Keratinocyte (primary cell): Measurements from ENCODE around the gene KIR2DL1. TPM values are rescaled to one million over a fixed set of nuclear protein-coding genes. Genes with fewer than 3 reads are reported as not detected.
"Not testable (repeated sequence)": the region's sequence is repeated elsewhere in the genome, so short reads cannot be mapped to it uniquely, and the experiment has no call there.

Source experiments
- DNase-seq: peaks from one replicate; pipeline ENCODE4 v3.0.0-alpha.2; 2011; ENCODE audit warnings: low read depth, missing footprints, low spot score
- FAIRE-seq: peaks from 2 replicates; lab custom pipeline; 2011; peaks lifted over from hg19 to GRCh38; lab: Jason Lieb, UNC
- H2AFZ ChIP-seq: 2 replicates; pipeline ENCODE4 v1.6.0; 2012; ENCODE audit warnings: low read length, control low read depth, inconsistent platforms; ENCODE audit not compliant: control insufficient read depth
- H3K27ac ChIP-seq: 2 replicates; pipeline ENCODE4 v1.5.1; 2011; ENCODE audit warnings: low read length; ENCODE audit not compliant: control insufficient read depth, insufficient read depth
- H3K27me3 ChIP-seq: 3 replicates; pipeline ENCODE4 v1.6.0; 2011; ENCODE audit warnings: low read length; ENCODE audit not compliant: control insufficient read depth, insufficient read depth; ENCODE audit errors: extremely low read depth
- H3K36me3 ChIP-seq, 2 experiments: 2 replicates in 1 of 2; 3 replicates in 1 of 2; pipeline ENCODE4 v1.5.1; 2011; ENCODE audit warnings: low read length in 2 of 2, mild to moderate bottlenecking in 1 of 2; ENCODE audit not compliant: control insufficient read depth in 2 of 2, insufficient read depth in 2 of 2; ENCODE audit errors: extremely low read depth in 1 of 2
- H3K4me1 ChIP-seq: 3 replicates; pipeline ENCODE4 v1.5.1; 2011; ENCODE audit warnings: low read length; ENCODE audit not compliant: control insufficient read depth, insufficient read depth; ENCODE audit errors: extremely low read depth
- H3K4me2 ChIP-seq: 3 replicates; pipeline ENCODE4 v1.6.0; 2011; ENCODE audit warnings: low read depth, low read length; ENCODE audit not compliant: control insufficient read depth, insufficient read depth; ENCODE audit errors: extremely low read depth
- H3K4me3 ChIP-seq, 3 experiments: fragments of 200-600 bp in 1 of 3; sonication (generic) in 1 of 3; 2 replicates in 2 of 3; 3 replicates in 1 of 3; pipeline ENCODE4 v1.5.1; 2011 to 2016; ENCODE audit warnings: low read length in 3 of 3, mild to moderate bottlenecking in 3 of 3, control low read depth in 2 of 3, inconsistent platforms in 1 of 3, low read depth in 1 of 3, mixed read lengths in 1 of 3, mixed run types in 1 of 3, moderate library complexity in 1 of 3; ENCODE audit not compliant: control insufficient read depth in 2 of 3, insufficient read depth in 2 of 3; ENCODE audit errors: extremely low read depth in 1 of 3
- H3K79me2 ChIP-seq: 2 replicates; pipeline ENCODE4 v1.6.0; 2012; ENCODE audit warnings: low read length; ENCODE audit not compliant: control insufficient read depth, insufficient read depth
- H3K9ac ChIP-seq: 3 replicates; pipeline ENCODE4 v1.6.0; 2011; ENCODE audit warnings: low read length; ENCODE audit not compliant: control insufficient read depth, insufficient read depth; ENCODE audit errors: extremely low read depth
- H3K9me1 ChIP-seq: 3 replicates; pipeline ENCODE4 v1.6.0; 2011; ENCODE audit warnings: low read length; ENCODE audit not compliant: control insufficient read depth, insufficient read depth; ENCODE audit errors: extremely low read depth
- H3K9me3 ChIP-seq: 2 replicates; pipeline ENCODE4 v1.5.1; 2012; ENCODE audit warnings: low read depth, low read length; ENCODE audit not compliant: control insufficient read depth
- H4K20me1 ChIP-seq: 3 replicates; pipeline ENCODE4 v1.6.0; 2011; ENCODE audit warnings: low read length; ENCODE audit not compliant: control insufficient read depth, insufficient read depth; ENCODE audit errors: extremely low read depth
- dilution Hi-C: fragments of 300-500 bp; cut with MboI; formaldehyde crosslinking; loops from one replicate; pipeline ENCODE4 v1.7.0; 2020; ENCODE audit warnings: low sequenced_read_pairs; ENCODE audit not compliant: extremely low pct_ligation_motif_present
- polyA plus RNA-seq, 5 experiments: library from polyadenylated mRNA; depleted of rRNA in 3 of 5; stranded (reverse) in 3 of 5; stranded (forward) in 1 of 5; unstranded in 1 of 5; fragments of >200 nt; gene quantifications; 1 replicate in 1 of 5; 2 replicates in 3 of 5; 3 replicates in 1 of 5; pipeline versions ENCODE4 v1.2.1 to v1.2.3, GENCODE V29; 2011 to 2012; ENCODE audit warnings: missing spikeins in 2 of 5, low read depth in 1 of 5, low replicate concordance in 1 of 5

KIR2DL1 gene
- polyA plus RNA-seq, 1 donor (not counting 4 experiments of a cell fraction or from before 2014, with no cell fraction given) = not detected

DNA sequence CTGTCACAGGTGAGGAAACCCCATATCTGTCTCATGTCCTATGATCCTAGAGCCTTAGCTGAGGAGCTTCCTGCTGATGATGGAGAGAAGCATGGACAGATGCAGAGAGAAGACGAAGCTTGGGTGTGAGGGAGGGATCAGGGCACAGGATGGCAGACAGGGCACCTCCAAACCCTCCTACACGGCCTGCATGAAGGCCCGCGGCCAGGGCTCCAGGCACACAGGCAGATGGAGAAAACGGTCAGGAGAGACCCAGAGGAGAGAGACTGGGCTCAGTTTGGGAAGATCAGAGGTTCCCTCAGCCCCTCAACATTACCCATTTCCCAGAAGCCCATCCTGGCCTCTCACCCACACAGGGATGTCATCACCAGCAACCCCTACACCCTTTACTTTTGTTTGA is 25.5 kb upstream of the KIR2DL1 start:
- H3K27ac ChIP-seq, H3K4me1 ChIP-seq, H3K4me2 ChIP-seq, DNase-seq, H3K9me1 ChIP-seq, dilution Hi-C loops, H4K20me1 ChIP-seq, H3K4me3 ChIP-seq, H3K36me3 ChIP-seq, FAIRE-seq, H3K9ac ChIP-seq, H3K79me2 ChIP-seq, H3K9me3 ChIP-seq, H2AFZ ChIP-seq, H3K27me3 ChIP-seq: not testable (repeated sequence)

DNA sequence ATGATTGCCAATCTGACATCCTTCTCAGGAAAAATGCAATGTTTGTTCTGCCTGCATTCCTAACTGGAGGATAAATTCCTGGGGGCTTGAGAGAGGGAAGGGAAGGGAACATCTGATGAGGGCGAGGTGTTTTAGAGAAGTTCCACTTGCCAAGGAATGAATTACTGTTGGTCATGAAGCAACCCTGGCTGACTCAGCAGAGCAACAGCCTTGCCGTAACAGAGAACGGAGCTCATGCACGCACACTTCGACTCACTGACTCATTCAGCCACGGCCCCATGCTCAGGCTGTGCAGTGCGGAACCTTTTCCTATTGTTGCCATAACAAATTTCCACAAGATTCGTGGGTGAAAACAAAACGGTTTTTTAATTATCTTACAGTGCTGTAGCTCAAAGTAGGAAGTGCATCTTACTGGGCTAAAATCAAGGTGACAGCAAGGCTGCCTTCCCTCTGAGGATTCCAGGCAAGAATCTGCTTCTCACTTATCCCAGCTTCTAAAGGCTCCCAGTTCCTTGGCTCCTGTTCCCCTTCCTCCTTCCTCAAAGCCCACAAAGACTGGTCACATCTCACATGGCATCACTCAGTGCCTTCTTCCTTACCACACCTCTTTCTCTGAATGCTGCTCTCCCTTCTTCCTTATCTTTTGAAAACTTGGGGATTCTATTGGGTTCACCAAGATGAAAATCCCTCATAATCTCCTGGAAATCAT is 21.8 kb upstream of the KIR2DL1 start:
- H3K27me3 ChIP-seq, dilution Hi-C loops, H3K4me1 ChIP-seq, FAIRE-seq, DNase-seq, H3K27ac ChIP-seq, H4K20me1 ChIP-seq, H3K36me3 ChIP-seq, H3K9ac ChIP-seq, H3K9me1 ChIP-seq, H3K4me2 ChIP-seq, H3K4me3 ChIP-seq, H3K79me2 ChIP-seq, H3K9me3 ChIP-seq, H2AFZ ChIP-seq: not testable (repeated sequence)

DNA sequence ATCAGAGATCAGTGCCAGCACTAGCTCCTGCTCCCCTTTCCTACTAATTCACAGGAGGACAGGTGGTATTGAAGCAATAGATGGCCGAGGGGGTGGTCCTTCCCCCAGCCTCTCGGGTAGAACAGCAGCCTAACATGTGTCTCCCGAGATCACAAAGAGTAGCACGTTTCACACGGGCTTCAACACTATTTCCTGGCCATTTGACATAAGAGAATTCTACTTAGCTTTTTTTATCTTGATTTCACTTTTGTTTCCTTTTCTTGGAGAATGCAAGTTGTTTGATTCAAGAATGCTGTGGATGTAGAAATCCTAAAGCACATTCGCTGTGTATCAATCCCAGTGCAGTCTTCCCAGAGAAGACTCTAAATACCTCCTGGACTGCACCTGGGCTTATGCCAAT is 19.3 kb upstream of the KIR2DL1 start:
- H3K4me1 ChIP-seq, H2AFZ ChIP-seq, H3K9me1 ChIP-seq, H3K27ac ChIP-seq, FAIRE-seq, H3K79me2 ChIP-seq, H3K4me2 ChIP-seq, H4K20me1 ChIP-seq, H3K9me3 ChIP-seq, H3K9ac ChIP-seq, H3K36me3 ChIP-seq, H3K27me3 ChIP-seq, DNase-seq, dilution Hi-C loops, H3K4me3 ChIP-seq: not testable (repeated sequence)

DNA sequence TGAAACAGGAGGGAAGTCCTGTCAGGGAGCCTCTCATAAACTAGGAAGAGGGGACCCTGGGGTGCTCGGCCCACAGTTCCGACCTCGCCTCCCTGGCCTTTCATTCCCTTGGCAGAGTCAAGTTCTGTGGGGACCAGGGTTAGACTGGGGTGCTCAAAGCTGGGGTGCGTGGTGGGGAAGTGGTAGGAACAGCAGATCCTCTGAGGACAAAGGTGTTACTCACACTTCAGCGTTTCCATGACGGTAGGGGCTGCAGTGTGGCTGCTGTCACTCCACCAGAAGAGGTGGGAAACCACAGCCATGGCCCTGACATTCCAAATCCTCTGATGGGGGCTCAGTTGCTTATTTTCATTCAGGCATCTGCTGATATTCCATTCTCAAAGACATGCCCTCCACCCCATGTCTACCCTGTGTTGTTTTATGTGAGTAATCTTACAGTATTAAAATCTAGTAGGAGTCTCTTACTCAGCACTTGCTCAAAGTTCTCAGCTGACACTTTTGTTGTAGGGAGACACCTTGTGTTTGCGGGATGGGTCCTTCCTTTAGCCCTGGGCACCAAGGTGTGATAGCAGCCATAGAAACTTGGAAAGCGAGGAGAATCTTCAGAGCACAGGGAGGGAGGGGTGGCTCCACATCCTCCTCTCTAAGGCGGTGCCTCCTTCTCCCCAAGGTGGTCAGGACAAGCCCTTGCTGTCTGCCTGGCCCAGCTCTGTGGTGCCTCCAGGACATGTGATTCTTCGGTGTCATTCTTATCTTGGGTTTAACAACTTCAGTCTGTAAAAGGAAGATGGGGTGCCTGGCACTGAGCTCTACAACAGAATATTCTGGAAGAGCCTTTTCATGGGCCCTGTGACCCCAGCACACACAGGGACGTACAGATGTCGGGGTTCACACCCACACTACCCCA is 13.1 kb upstream of the KIR2DL1 start:
- H3K4me3 ChIP-seq, H3K9ac ChIP-seq, H2AFZ ChIP-seq, H3K36me3 ChIP-seq, DNase-seq, H3K4me1 ChIP-seq, H3K9me3 ChIP-seq, H3K27me3 ChIP-seq, H4K20me1 ChIP-seq, H3K27ac ChIP-seq, H3K9me1 ChIP-seq, H3K79me2 ChIP-seq, H3K4me2 ChIP-seq, dilution Hi-C loops, FAIRE-seq: not testable (repeated sequence)

DNA sequence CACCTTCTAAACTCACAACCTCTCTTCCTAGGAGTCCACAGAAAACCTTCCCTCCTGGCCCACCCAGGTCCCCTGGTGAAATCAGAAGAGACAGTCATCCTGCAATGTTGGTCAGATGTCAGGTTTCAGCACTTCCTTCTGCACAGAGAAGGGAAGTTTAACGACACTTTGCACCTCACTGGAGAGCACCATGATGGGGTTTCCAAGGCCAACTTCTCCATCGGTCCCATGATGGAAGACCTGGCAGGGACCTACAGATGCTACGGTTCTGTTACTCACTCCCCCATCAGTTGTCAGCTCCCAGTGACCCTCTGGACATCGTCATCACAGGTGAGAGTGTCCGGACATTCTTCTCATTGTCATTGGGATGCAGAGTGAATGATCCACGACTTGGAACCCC is 11.0 kb upstream of the KIR2DL1 start:
- H3K4me1 ChIP-seq, H3K27ac ChIP-seq, H3K9me1 ChIP-seq, dilution Hi-C loops, H2AFZ ChIP-seq, H3K4me3 ChIP-seq, H4K20me1 ChIP-seq, H3K79me2 ChIP-seq, DNase-seq, H3K9ac ChIP-seq, FAIRE-seq, H3K4me2 ChIP-seq, H3K9me3 ChIP-seq, H3K36me3 ChIP-seq, H3K27me3 ChIP-seq: not testable (repeated sequence)
